Cardiac fibroblast (primary cell): ENCODE measurements around the gene SRGAP3.
A peak's percentile ranks its signal among the peaks of the same experiment; 100 is the strongest.

ENCODE experiments used
- DNase-seq, 2 donors: peaks; one replicate each; pipeline versions ENCODE4 v3.0.0 to v3.0.0-alpha.2; 2010; ENCODE audit warnings: low read depth in 2 of 2
- H3K4me3 ChIP-seq, 2 donors: replicated peaks in 1 of 2; 1 replicate in 1 of 2; 2 replicates in 1 of 2; pipeline ENCODE4 v1.5.1; 2011; ENCODE audit warnings: low read depth in 2 of 2, low read length in 2 of 2, mild to moderate bottlenecking in 2 of 2, moderate library complexity in 1 of 2
- TF ChIP-seq, protein P1 (sequence below): IDR thresholded peaks from one replicate; pipeline ENCODE4 v1.5.1; 2011; ENCODE audit warnings: low read depth, mild to moderate bottlenecking, low read length, inconsistent platforms

Gene SRGAP3

DNA sequence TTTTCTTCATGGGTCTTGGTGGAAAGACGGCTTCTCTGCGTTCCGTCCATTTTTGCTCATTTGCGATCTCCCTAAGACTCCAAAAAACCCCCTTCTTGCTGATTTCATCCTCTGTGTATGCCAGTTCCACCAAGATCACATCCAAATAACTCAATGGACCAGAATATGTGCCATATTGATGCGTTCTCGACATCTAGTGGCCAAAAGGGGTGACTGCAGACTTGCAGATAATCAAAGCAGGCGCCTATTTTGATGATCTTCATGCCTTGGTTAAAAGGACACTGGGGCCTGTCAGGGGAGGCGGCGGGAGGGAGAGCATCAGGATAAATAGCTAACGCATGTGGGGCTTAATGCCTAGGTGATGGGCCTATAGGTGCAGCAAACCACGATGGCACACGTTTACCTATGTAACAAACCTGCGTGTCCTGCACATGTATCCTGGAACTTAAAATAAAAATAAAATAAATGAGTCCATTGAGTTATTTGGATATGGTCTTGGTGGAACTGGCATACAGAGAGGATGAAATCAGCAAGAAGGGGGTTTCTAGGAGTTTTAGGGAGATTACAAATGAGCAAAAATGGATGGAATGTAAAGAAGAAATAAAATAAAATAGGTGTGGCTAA lies 182.0 kb downstream of the SRGAP3 start:
- DNase-seq, result peak; percentile 78 to 81
- H3K4me3 ChIP-seq, result no peak overlapping the region
- TF ChIP-seq, protein P1, sequence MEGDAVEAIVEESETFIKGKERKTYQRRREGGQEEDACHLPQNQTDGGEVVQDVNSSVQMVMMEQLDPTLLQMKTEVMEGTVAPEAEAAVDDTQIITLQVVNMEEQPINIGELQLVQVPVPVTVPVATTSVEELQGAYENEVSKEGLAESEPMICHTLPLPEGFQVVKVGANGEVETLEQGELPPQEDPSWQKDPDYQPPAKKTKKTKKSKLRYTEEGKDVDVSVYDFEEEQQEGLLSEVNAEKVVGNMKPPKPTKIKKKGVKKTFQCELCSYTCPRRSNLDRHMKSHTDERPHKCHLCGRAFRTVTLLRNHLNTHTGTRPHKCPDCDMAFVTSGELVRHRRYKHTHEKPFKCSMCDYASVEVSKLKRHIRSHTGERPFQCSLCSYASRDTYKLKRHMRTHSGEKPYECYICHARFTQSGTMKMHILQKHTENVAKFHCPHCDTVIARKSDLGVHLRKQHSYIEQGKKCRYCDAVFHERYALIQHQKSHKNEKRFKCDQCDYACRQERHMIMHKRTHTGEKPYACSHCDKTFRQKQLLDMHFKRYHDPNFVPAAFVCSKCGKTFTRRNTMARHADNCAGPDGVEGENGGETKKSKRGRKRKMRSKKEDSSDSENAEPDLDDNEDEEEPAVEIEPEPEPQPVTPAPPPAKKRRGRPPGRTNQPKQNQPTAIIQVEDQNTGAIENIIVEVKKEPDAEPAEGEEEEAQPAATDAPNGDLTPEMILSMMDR, result peak; percentile 99

DNA sequence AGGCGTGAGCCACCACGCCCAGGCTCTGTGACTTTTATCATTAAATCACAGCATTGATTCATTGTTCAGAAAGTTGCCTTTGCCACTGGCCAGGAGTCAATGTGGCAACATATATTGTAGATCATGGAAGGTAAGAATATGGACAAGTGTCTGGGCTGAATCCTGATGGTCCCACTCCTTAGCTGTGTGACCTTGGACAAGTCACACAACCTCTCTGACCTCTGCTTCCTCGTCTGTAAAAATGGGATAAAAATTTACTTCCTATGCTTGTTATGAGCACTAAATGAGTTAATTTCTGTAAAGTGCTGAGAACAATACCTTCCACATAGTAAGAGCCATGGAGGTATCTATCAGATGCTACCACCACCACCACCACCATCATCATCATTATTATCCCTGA lies 182.7 kb downstream of the SRGAP3 start:
- TF ChIP-seq, protein P1, result no peak
- H3K4me3 ChIP-seq, result no peak overlapping the region
- no peak for DNase-seq

DNA sequence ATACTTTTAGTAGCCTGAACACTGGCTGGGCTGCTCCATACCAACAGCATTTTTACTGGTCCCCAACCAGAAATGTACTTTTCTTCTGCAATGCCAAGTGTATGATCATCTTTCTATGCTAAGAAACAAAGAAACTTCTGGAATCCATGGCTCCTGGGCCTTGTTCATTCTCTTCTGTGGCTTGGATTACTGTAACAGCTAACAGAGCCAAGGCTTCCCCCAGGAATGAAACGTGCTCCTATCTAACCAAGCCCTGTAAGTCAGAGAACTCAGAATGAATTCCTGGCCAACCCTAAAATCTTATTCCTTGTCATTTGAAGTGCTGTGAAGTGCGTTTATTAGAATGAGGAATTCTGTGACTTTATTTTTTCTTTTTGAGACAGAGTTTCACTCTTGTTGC lies 183.3 kb downstream of the SRGAP3 start:
- no peak overlapping the region for H3K4me3 ChIP-seq
- DNase-seq, result no peak
- TF ChIP-seq, protein P1, result no peak

DNA sequence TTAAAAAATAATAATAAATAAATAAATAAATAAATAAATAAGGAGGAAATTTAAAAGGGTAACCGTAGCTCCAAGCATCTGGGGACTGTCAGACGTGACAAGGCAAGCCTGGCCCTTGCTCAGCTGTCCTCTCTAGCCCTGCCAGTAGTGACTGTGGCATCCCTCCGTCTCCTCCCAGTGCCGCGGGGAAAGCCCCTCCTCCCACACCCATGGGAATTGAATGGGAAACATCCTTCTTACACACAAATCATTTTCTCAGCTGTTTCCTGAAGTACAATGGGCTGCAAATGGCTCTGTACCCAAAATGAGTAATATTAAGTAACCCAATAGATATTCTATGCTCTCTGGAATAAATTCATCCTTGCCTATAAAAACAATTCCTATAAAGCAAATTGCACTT lies 184.6 kb downstream of the SRGAP3 start:
- peak in 1 of 2 donors; percentile 57 for DNase-seq

DNA sequence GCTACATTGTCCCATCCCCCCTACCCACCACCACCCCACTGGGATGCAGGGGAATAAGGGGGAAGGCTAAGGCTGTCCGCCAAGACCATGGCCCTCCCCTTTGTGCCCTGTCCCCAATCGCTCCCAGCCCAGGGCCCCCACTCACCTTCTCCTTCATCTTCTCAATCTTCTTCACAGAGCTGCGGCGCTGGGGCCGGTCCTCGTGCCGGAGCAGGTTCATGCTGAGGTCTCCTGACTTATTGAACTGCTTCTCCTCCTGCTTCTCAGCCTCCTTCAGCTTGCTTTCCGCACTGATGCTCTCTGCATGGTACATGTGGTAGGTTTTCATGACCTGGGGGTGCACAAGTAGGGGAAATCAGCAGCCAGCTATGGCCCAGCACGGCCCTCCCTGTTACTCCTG lies 185.2 kb downstream of the SRGAP3 start:
- TF ChIP-seq, protein P1, result no peak
- H3K4me3 ChIP-seq, result no peak overlapping the region
- no peak for DNase-seq

More for the DNA sequence above, 184.6 kb downstream of the SRGAP3 start:
- H3K4me3 ChIP-seq, result no peak overlapping the region
- TF ChIP-seq, protein P1, result no peak

DNA sequence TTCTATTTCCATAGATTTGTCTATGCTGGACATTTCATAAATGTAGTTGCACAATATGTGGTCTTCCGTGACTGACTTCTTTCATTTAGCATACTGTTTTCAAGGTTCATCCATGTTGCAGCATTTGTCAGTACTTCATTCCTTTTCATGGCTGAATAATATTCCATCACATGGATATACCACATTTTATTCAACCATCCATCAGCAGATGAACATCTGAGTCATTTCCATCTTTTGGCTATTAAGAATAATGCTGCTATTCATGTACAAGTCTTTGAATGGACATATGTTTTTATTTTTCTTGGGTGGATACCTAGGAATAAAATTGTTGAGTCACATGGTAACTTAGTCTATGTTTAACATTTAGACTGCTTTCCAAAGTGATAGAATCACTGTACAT lies 186.9 kb downstream of the SRGAP3 start:
- TF ChIP-seq, protein P1, result no peak
- DNase-seq, result no peak
- H3K4me3 ChIP-seq, result no peak overlapping the region

DNA sequence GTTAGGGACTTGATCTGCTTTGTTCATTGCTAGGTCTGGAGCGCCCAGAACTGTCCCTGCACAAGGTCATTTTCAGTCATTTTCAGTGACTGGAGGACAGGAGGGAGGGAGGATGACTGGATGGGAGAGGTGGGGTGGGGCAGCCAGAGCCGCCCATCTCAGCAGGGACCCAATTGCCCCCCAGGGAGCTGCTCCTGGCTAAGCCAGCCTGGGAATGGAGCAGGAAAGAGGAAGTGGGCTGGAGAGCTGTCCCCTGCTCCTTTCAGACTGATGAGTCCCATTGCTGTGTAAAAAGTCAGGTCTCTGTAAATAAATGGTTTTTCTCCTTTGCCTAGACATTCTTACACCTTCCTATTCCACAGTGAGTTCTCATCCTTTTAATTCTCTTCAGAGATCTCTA lies 187.8 kb downstream of the SRGAP3 start:
- H3K4me3 ChIP-seq, result no peak overlapping the region
- no peak for DNase-seq
- TF ChIP-seq, protein P1, result no peak
